WTC11 (cell line): ENCODE data around the gene STRN. TPM values are rescaled to one million over a fixed set of nuclear protein-coding genes. Genes with fewer than 3 reads are reported as not detected.

Source experiments
- ATAC-seq: fragments of 200-7000 bp; cut with Tn5 transposase; 2 replicates; pipeline ENCODE4 v1.10.0; 2021; ENCODE audit warnings: mild to moderate bottlenecking, moderate library complexity
- CTCF ChIA-PET: fragments of 300-600 bp; sonication (Branson Sonifier 250); formaldehyde crosslinking; loops from one replicate; lab custom pipeline; 2021; ENCODE audit warnings: antibody characterized with exemption; lab: Charles Lee
- POLR2A ChIA-PET: fragments of 350-600 bp; sonication (Branson Sonifier 250); formaldehyde crosslinking; loops from one replicate; lab custom pipeline; 2021; ENCODE audit warnings: antibody characterized with exemption; lab: Charles Lee
- DNase-seq: peaks from one replicate; pipeline ENCODE4 v3.0.0; 2021; ENCODE audit warnings: low spot score
- H3K27ac Mint-ChIP-seq: 2 replicates; pipeline ENCODE4 v1.8.0; 2021; ENCODE audit warnings: mixed read lengths
- H3K27me3 Mint-ChIP-seq: 2 replicates; pipeline ENCODE4 v1.8.0; 2021; ENCODE audit warnings: low read depth, mild to moderate bottlenecking, moderate library complexity, mixed read lengths
- H3K36me3 Mint-ChIP-seq: 2 replicates; pipeline ENCODE4 v1.8.0; 2021; ENCODE audit warnings: mixed read lengths
- H3K4me1 Mint-ChIP-seq: 2 replicates; pipeline ENCODE4 v1.8.0; 2022; ENCODE audit warnings: mixed read lengths
- H3K4me3 Mint-ChIP-seq: 2 replicates; pipeline ENCODE4 v1.8.0; 2021; ENCODE audit warnings: mild to moderate bottlenecking, moderate library complexity, mixed read lengths
- H3K9me3 Mint-ChIP-seq: 2 replicates; pipeline ENCODE4 v1.8.0; 2021; ENCODE audit warnings: mixed read lengths
- FOXJ3 ChIP-seq: sonication (generic); formaldehyde crosslinking; IDR thresholded peaks from 2 replicates; pipeline ENCODE4 v1.9.0; 2021; ENCODE audit warnings: missing genetic modification reagents, mild to moderate bottlenecking, borderline replicate concordance
- FOXK1 ChIP-seq: sonication (generic); formaldehyde crosslinking; IDR thresholded peaks from 2 replicates; pipeline ENCODE4 v1.8.0; 2022; ENCODE audit warnings: mild to moderate bottlenecking, moderate library complexity, missing genetic modification reagents
- IRF2 ChIP-seq: sonication (generic); formaldehyde crosslinking; IDR thresholded peaks from 2 replicates; pipeline ENCODE4 v1.8.0; 2022; ENCODE audit warnings: low read depth, missing genetic modification reagents, borderline replicate concordance
- JAZF1 ChIP-seq: fragments of 250-450 bp; sonication (Bioruptor Pico); IDR thresholded peaks from 2 replicates; pipeline ENCODE4 v1.9.0; 2021; ENCODE audit warnings: moderate library complexity, mild to moderate bottlenecking, inconsistent platforms
- NFATC4 ChIP-seq: fragments of 250-450 bp; sonication (Bioruptor Pico); IDR thresholded peaks from 2 replicates; pipeline ENCODE4 v1.9.0; 2021; ENCODE audit warnings: mild to moderate bottlenecking
- SOX15 ChIP-seq: fragments of 250-450 bp; sonication (Bioruptor Pico); IDR thresholded peaks from 2 replicates; pipeline ENCODE4 v1.9.0; 2021; ENCODE audit warnings: mild to moderate bottlenecking
- TEAD1 ChIP-seq: sonication (generic); formaldehyde crosslinking; IDR thresholded peaks from 2 replicates; pipeline ENCODE4 v1.8.0; 2022; ENCODE audit warnings: mild to moderate bottlenecking, missing genetic modification reagents
- ZBTB21 ChIP-seq: sonication (generic); formaldehyde crosslinking; IDR thresholded peaks from 2 replicates; pipeline ENCODE4 v1.8.1; 2023; ENCODE audit warnings: mild to moderate bottlenecking, missing genetic modification reagents, borderline replicate concordance
- total RNA-seq: library from RNA; stranded (reverse); gene quantifications from 3 replicates; pipeline ENCODE4 v1.2.3, GENCODE V29; 2021
- TF ChIP-seq, protein P1 (sequence below): sonication (generic); formaldehyde crosslinking; IDR thresholded peaks from 2 replicates; pipeline ENCODE4 v1.8.0; 2023; ENCODE audit warnings: mild to moderate bottlenecking, missing genetic modification reagents
- TF ChIP-seq, protein P2 (sequence below): sonication (generic); formaldehyde crosslinking; IDR thresholded peaks from 2 replicates; pipeline ENCODE4 v1.8.1; 2023; ENCODE audit warnings: mild to moderate bottlenecking, missing genetic modification reagents, moderate library complexity
- TF ChIP-seq, protein P3 (sequence below): fragments of 200-600 bp; IDR thresholded peaks from 2 replicates; pipeline ENCODE4 v1.8.0; 2022; ENCODE audit warnings: antibody characterized with exemption
- TF ChIP-seq, protein P4 (sequence below): sonication (generic); formaldehyde crosslinking; conservative IDR thresholded peaks from 2 replicates; pipeline ENCODE4 v1.8.1; 2023; ENCODE audit warnings: mild to moderate bottlenecking, low read depth, missing genetic modification reagents, moderate library complexity

The STRN gene
- total RNA-seq, 1 experiment from 2014 or later = 34.7 TPM

DNA sequence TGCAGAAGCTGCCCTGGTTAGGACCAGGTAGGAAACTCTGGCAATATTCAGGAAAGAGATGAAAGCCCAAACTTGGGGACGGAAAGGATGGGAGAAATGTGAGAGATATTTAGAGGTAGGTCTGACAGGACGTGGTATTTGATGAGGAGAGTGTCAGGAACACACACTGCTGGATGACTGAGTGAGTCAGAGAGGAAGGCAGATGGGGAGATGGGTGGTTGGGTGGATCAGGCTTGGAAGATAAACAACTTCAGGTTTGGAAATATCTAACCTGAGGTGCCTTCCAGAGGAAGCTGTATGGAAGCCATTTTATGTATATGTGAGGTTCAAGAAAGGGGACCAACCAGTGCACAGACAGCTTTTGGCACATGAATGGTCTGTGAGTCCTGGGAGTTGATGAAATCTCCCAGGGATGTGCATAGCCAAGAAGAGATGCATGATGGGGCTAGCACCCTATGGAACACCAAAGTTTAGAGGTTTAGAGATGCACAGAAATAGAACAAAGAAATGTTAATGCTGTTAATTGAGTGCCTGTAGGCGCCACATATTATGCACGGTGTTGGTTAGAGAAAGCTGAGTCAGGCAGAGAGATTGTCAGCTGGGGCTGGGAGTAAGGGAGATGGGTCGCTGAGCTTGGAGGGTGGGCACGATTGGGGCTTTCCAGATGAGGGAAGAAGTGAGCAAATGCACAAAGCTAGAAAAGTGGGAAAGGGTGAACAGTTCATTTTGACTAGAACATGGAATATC, 168.8 kb downstream of the STRN start:
- ATAC-seq = no peak; the same call in 1 of the 2 replicates
- CTCF ChIA-PET = interaction anchor here (0.9 to 4.0 kb wide), 3 partner anchors 12 to 27 kb away, joined by 3 to 41 read pairs (median 10); no protein-coding TSS in a partner anchor

More for the DNA sequence above, 168.8 kb downstream of the STRN start:
- DNase-seq = no peak
- Mint-ChIP-seq H3K36me3 (no peaks in the 10 kb centered on the region), H3K4me1 (peaks cover 10% of the 10 kb centered on the region), H3K27me3 (no peaks in the 10 kb centered on the region), H3K4me3 (no peak overlapping the region), H3K27ac (no peak overlapping the region)
- TF ChIP-seq NFATC4 (CRISPR knock-in tag) (no peak), TEAD1 (CRISPR knock-in tag) (no peak), FOXK1 (no peak), IRF2 (CRISPR knock-in tag) (no peak), SOX15 (CRISPR knock-in tag) (no peak), JAZF1 (CRISPR knock-in tag) (no peak), ZBTB21 (CRISPR knock-in tag) (no peak), FOXJ3 (no peak)
- TF ChIP-seq, protein P1, sequence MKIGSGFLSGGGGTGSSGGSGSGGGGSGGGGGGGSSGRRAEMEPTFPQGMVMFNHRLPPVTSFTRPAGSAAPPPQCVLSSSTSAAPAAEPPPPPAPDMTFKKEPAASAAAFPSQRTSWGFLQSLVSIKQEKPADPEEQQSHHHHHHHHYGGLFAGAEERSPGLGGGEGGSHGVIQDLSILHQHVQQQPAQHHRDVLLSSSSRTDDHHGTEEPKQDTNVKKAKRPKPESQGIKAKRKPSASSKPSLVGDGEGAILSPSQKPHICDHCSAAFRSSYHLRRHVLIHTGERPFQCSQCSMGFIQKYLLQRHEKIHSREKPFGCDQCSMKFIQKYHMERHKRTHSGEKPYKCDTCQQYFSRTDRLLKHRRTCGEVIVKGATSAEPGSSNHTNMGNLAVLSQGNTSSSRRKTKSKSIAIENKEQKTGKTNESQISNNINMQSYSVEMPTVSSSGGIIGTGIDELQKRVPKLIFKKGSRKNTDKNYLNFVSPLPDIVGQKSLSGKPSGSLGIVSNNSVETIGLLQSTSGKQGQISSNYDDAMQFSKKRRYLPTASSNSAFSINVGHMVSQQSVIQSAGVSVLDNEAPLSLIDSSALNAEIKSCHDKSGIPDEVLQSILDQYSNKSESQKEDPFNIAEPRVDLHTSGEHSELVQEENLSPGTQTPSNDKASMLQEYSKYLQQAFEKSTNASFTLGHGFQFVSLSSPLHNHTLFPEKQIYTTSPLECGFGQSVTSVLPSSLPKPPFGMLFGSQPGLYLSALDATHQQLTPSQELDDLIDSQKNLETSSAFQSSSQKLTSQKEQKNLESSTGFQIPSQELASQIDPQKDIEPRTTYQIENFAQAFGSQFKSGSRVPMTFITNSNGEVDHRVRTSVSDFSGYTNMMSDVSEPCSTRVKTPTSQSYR = no peak
- TF ChIP-seq, protein P2, sequence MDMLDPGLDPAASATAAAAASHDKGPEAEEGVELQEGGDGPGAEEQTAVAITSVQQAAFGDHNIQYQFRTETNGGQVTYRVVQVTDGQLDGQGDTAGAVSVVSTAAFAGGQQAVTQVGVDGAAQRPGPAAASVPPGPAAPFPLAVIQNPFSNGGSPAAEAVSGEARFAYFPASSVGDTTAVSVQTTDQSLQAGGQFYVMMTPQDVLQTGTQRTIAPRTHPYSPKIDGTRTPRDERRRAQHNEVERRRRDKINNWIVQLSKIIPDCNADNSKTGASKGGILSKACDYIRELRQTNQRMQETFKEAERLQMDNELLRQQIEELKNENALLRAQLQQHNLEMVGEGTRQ (CRISPR knock-in tag) = no peak
- TF ChIP-seq, protein P3, sequence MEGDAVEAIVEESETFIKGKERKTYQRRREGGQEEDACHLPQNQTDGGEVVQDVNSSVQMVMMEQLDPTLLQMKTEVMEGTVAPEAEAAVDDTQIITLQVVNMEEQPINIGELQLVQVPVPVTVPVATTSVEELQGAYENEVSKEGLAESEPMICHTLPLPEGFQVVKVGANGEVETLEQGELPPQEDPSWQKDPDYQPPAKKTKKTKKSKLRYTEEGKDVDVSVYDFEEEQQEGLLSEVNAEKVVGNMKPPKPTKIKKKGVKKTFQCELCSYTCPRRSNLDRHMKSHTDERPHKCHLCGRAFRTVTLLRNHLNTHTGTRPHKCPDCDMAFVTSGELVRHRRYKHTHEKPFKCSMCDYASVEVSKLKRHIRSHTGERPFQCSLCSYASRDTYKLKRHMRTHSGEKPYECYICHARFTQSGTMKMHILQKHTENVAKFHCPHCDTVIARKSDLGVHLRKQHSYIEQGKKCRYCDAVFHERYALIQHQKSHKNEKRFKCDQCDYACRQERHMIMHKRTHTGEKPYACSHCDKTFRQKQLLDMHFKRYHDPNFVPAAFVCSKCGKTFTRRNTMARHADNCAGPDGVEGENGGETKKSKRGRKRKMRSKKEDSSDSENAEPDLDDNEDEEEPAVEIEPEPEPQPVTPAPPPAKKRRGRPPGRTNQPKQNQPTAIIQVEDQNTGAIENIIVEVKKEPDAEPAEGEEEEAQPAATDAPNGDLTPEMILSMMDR = no peak
- TF ChIP-seq, protein P4, sequence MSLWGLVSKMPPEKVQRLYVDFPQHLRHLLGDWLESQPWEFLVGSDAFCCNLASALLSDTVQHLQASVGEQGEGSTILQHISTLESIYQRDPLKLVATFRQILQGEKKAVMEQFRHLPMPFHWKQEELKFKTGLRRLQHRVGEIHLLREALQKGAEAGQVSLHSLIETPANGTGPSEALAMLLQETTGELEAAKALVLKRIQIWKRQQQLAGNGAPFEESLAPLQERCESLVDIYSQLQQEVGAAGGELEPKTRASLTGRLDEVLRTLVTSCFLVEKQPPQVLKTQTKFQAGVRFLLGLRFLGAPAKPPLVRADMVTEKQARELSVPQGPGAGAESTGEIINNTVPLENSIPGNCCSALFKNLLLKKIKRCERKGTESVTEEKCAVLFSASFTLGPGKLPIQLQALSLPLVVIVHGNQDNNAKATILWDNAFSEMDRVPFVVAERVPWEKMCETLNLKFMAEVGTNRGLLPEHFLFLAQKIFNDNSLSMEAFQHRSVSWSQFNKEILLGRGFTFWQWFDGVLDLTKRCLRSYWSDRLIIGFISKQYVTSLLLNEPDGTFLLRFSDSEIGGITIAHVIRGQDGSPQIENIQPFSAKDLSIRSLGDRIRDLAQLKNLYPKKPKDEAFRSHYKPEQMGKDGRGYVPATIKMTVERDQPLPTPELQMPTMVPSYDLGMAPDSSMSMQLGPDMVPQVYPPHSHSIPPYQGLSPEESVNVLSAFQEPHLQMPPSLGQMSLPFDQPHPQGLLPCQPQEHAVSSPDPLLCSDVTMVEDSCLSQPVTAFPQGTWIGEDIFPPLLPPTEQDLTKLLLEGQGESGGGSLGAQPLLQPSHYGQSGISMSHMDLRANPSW (CRISPR knock-in tag) = no peak
- TF ChIP-seq, all 79 proteins: peak for 0
- POLR2A ChIA-PET = no interaction called here
- H3K9me3 Mint-ChIP-seq = peaks cover 4% of the 10 kb centered on the region; the same call in 1 of the 2 replicates

Other genes with a start within 250 kb of the STRN start
- gene HEATR5B, start 117.8 kb upstream of the STRN start, total RNA-seq = 11.0 to 12.6 TPM (median 12.5 TPM) in 3 replicates
- 3.5 to 4.8 TPM (median 4.0 TPM) in 3 replicates for gene GPATCH11, start 118.0 kb upstream of the STRN start, total RNA-seq
- gene EIF2AK2, start 190.4 kb upstream of the STRN start, total RNA-seq = 34.2 to 42.3 TPM (median 40.7 TPM) in 3 replicates
- gene SULT6B1, start 222.1 kb upstream of the STRN start, total RNA-seq = not detected in 3 replicates
- gene CEBPZOS, start 230.0 kb upstream of the STRN start, total RNA-seq = 123 to 136 TPM (median 129 TPM) in 3 replicates